Femur (tissue), 1 donor: ENCODE data around the gene WDR4.
"Not testable (repeated sequence)": the region's sequence is repeated elsewhere in the genome, so short reads cannot be mapped to it uniquely, and the experiment has no call there.

Experiments
- DNase-seq: peaks from one replicate; pipeline ENCODE4 v3.0.0-alpha.2; 2017

The WDR4 gene

GRCh38 chr21:42837421-42838211, 41.7 kb downstream of the WDR4 start:
- no peak for DNase-seq

GRCh38 chr21:42836767-42837301, 42.5 kb downstream of the WDR4 start:
- DNase-seq, result no peak

GRCh38 chr21:42836402-42836666, 43.0 kb downstream of the WDR4 start:
- no peak for DNase-seq

- DNase-seq, result no peak
Observed at GRCh38 chr21:42835611-42836401, 43.5 kb downstream of the WDR4 start.

- DNase-seq, result no peak
Observed at GRCh38 chr21:42835211-42835610, 44.1 kb downstream of the WDR4 start.

GRCh38 chr21:42834726-42835191, 44.6 kb downstream of the WDR4 start:
- DNase-seq, result no peak

GRCh38 chr21:42833859-42834725, 45.2 kb downstream of the WDR4 start:
- DNase-seq, result no peak

- DNase-seq, result no peak
Observed at GRCh38 chr21:42833439-42833815, 45.9 kb downstream of the WDR4 start.

- not testable (repeated sequence) for DNase-seq
Observed at GRCh38 chr21:42832321-42832630, 47.1 kb downstream of the WDR4 start.

- no peak for DNase-seq
Observed at GRCh38 chr21:42830456-42831455, 48.6 kb downstream of the WDR4 start.

- DNase-seq, result no peak
Observed at GRCh38 chr21:42829954-42830353, 49.4 kb downstream of the WDR4 start.

- DNase-seq, result no peak
Observed at GRCh38 chr21:42829417-42829816, 49.9 kb downstream of the WDR4 start.

GRCh38 chr21:42827588-42827987, 51.8 kb downstream of the WDR4 start:
- DNase-seq, result no peak

GRCh38 chr21:42820616-42821465, 58.5 kb downstream of the WDR4 start:
- DNase-seq, result no peak

- DNase-seq, result no peak
Observed at GRCh38 chr21:42819861-42820615, 59.3 kb downstream of the WDR4 start.

GRCh38 chr21:42818328-42818749, 61.0 kb downstream of the WDR4 start:
- peak; percentile 63 for DNase-seq

GRCh38 chr21:42815217-42815616, 64.1 kb downstream of the WDR4 start:
- no peak for DNase-seq

GRCh38 chr21:42812528-42813241, 66.7 kb downstream of the WDR4 start:
- DNase-seq, result not testable (repeated sequence)

- no peak for DNase-seq
Observed at GRCh38 chr21:42811960-42812359, 67.4 kb downstream of the WDR4 start.
